B cell (primary cell): ENCODE measurements around the gene SERTAD3. TPM values are rescaled to one million over a fixed set of nuclear protein-coding genes. Genes with fewer than 3 reads are reported as not detected.

ENCODE experiments used
- ATAC-seq: fragments of 200-7000 bp; cut with Tn5 transposase; one replicate; pipeline ENCODE4 v1.10.0; 2021; ENCODE audit warnings: low read depth, mild to moderate bottlenecking, moderate number of reproducible peaks, moderate library complexity
- CTCF ChIA-PET: fragments of 350-600 bp; sonication (Branson Sonifier 250); formaldehyde crosslinking; loops from one replicate; lab custom pipeline; 2021; ENCODE audit warnings: antibody characterized with exemption, inconsistent platforms; lab: Charles Lee
- POLR2A ChIA-PET: fragments of 350-600 bp; sonication (Branson Sonifier 250); formaldehyde crosslinking; loops from one replicate; lab custom pipeline; 2021; ENCODE audit warnings: antibody characterized with exemption; lab: Charles Lee
- DNase-seq: peaks from one replicate; pipeline ENCODE4 v3.0.0; 2013
- H2AFZ ChIP-seq: 2 replicates; pipeline ENCODE4 v1.6.1; 2012; ENCODE audit warnings: mild to moderate bottlenecking, low read depth, low read length; ENCODE audit not compliant: insufficient read depth, poor library complexity, severe bottlenecking
- H3K27ac ChIP-seq, 2 donors: 1 replicate in 1 of 2; 2 replicates in 1 of 2; pipeline ENCODE4 v1.5.1; 2012 to 2013; ENCODE audit warnings: low read length in 2 of 2, mild to moderate bottlenecking in 2 of 2, moderate library complexity in 1 of 2
- H3K27me3 ChIP-seq, 4 experiments: fragments of 200-600 bp in 1 of 4; sonication (generic) in 1 of 4; replicated peaks in 1 of 4; 1 replicate in 2 of 4; 2 replicates in 2 of 4; pipeline versions ENCODE4 v1.6.1 to v1.7.0; 2013 to 2016; ENCODE audit warnings: low read length in 3 of 4, mild to moderate bottlenecking in 2 of 4, mixed read lengths in 1 of 4, moderate library complexity in 1 of 4; ENCODE audit not compliant: insufficient read depth in 4 of 4, control insufficient read depth in 3 of 4; ENCODE audit errors: control extremely low read depth in 1 of 4
- H3K36me3 ChIP-seq, 2 experiments: replicated peaks in 1 of 2; 1 replicate in 1 of 2; 2 replicates in 1 of 2; pipeline versions ENCODE4 v1.6.1 to v1.7.1; 2013; ENCODE audit warnings: low read length in 1 of 2; ENCODE audit not compliant: insufficient read depth in 2 of 2, control insufficient read depth in 1 of 2; ENCODE audit errors: control extremely low read depth in 1 of 2, extremely low read depth in 1 of 2
- H3K4me1 ChIP-seq, 2 donors: fragments of 200-600 bp in 1 of 2; sonication (generic) in 1 of 2; 1 replicate in 1 of 2; 2 replicates in 1 of 2; pipeline versions ENCODE4 v1.5.1 to v1.6.1; 2013 to 2017; ENCODE audit warnings: low read length in 2 of 2; ENCODE audit not compliant: control insufficient read depth in 2 of 2, insufficient read depth in 2 of 2
- H3K4me2 ChIP-seq: replicated peaks from 2 replicates; pipeline ENCODE3; 2012; ENCODE audit warnings: mild to moderate bottlenecking, low read depth, low read length; ENCODE audit not compliant: poor library complexity, severe bottlenecking
- H3K4me3 ChIP-seq, 5 experiments: fragments of 200-600 bp in 1 of 5; sonication (generic) in 1 of 5; 1 replicate in 3 of 5; 2 replicates in 2 of 5; pipeline versions ENCODE4 v1.5.1 to v1.7.0; 2011 to 2016; ENCODE audit warnings: low read length in 4 of 5, mild to moderate bottlenecking in 4 of 5, low read depth in 2 of 5, control low read depth in 1 of 5, moderate library complexity in 1 of 5; ENCODE audit not compliant: insufficient read depth in 1 of 5; ENCODE audit errors: control extremely low read depth in 1 of 5, extremely low read depth in 1 of 5
- H3K79me2 ChIP-seq: fragments of 200-600 bp; sonication (generic); one replicate; pipeline ENCODE4 v1.6.0; 2016; ENCODE audit warnings: low read length; ENCODE audit not compliant: control insufficient read depth, insufficient read depth
- H3K9ac ChIP-seq: fragments of 200-600 bp; sonication (generic); 2 replicates; pipeline ENCODE4 v1.6.1; 2017; ENCODE audit warnings: mild to moderate bottlenecking, low read length, moderate library complexity
- H3K9me3 ChIP-seq, 3 donors: one replicate each; pipeline versions ENCODE4 v1.6.1 to v1.7.1; 2013; ENCODE audit warnings: low read length in 2 of 3; ENCODE audit not compliant: control insufficient read depth in 2 of 3, insufficient read depth in 1 of 3; ENCODE audit errors: control extremely low read depth in 1 of 3
- H4K20me1 ChIP-seq: 2 replicates; pipeline ENCODE4 v1.6.0; 2012; ENCODE audit warnings: mild to moderate bottlenecking, low read length; ENCODE audit not compliant: insufficient read depth, control insufficient read depth, poor library complexity, severe bottlenecking
- H3K27ac Mint-ChIP-seq: one replicate; pipeline ENCODE4 v1.8.0; 2021; ENCODE audit warnings: mixed read lengths
- H3K27me3 Mint-ChIP-seq: one replicate; pipeline ENCODE4 v1.8.0; 2021; ENCODE audit warnings: mixed read lengths
- H3K4me1 Mint-ChIP-seq: one replicate; pipeline ENCODE4 v1.8.0; 2021; ENCODE audit warnings: mixed read lengths
- H3K4me3 Mint-ChIP-seq: one replicate; pipeline ENCODE4 v1.8.0; 2021; ENCODE audit warnings: mixed read lengths
- H3K9me3 Mint-ChIP-seq: one replicate; pipeline ENCODE4 v1.8.0; 2022; ENCODE audit warnings: mixed read lengths; ENCODE audit not compliant: insufficient read depth
- EZH2 ChIP-seq: IDR thresholded peaks from 2 replicates; pipeline ENCODE4 v1.6.1; 2012; ENCODE audit warnings: borderline replicate concordance, low read depth, mild to moderate bottlenecking, moderate library complexity, low read length; ENCODE audit not compliant: insufficient read depth, poor library complexity, severe bottlenecking
- WGBS: methylation state at CpG from one replicate; pipeline ENCODE4 v1.1.5; 2013; ENCODE audit warnings: missing lambda C conversion rate; ENCODE audit not compliant: insufficient coverage; 5-methylcytosine and 5-hydroxymethylcytosine counted together
- intact Hi-C: fragments of 100-400 bp; cut with micrococcal nuclease; formaldehyde crosslinking; loops from one replicate; pipeline ENCODE4 v1.10.0; 2022
- polyA plus RNA-seq: library from polyadenylated mRNA; depleted of rRNA; stranded (reverse); fragments of >200 nt; gene quantifications from 2 replicates; pipeline ENCODE4 v1.2.3, GENCODE V29; 2012
- total RNA-seq, 2 donors: library from RNA; stranded (reverse); fragments of 120-200 nt in 1 of 2; gene quantifications; 1 replicate in 1 of 2; 2 replicates in 1 of 2; pipeline versions ENCODE4 v1.2.3 to v1.2.4, GENCODE V29; 2013 to 2022
- TF ChIP-seq, protein P1 (sequence below): fragments of 200-600 bp; IDR thresholded peaks from one replicate; pipeline ENCODE4 v1.8.0; 2022; ENCODE audit warnings: antibody characterized with exemption, mild to moderate bottlenecking

The SERTAD3 gene
- total and polyA plus RNA-seq, 2 donors (not counting 1 experiment from before 2014, with no cell fraction given), result 41.6 to 43.9 TPM

- H3K9me3 ChIP-seq, result peaks cover 0 to 5% (median 0%) of the 10 kb centered on the region in 3 donors
- no peaks in the 10 kb centered on the region for H3K36me3 ChIP-seq
- H3K9ac ChIP-seq, result no peak overlapping the region
- no peak overlapping the region for H3K27ac ChIP-seq
- ChIA-PET CTCF (interaction anchor here (0.7 kb wide), 2 partner anchors 133 to 190 kb away, joined by 3 read pairs; no protein-coding TSS in a partner anchor), POLR2A (interaction anchor here (0.6 kb wide), 1 partner anchor 840 kb away, joined by 5 read pairs; no protein-coding TSS in a partner anchor)
- Mint-ChIP-seq H3K27ac (no peak overlapping the region), H3K9me3 (no peaks in the 10 kb centered on the region), H3K27me3 (no peaks in the 10 kb centered on the region), H3K4me1 (peaks cover 15% of the 10 kb centered on the region), H3K4me3 (no peak overlapping the region)
- peaks cover 10 to 14% of the 10 kb centered on the region in 2 donors for H3K4me1 ChIP-seq
- H3K4me2 ChIP-seq, result no peak overlapping the region
- no peaks in the 10 kb centered on the region for H3K27me3 ChIP-seq
- no peak overlapping the region for H2AFZ ChIP-seq
- H4K20me1 ChIP-seq, result no peaks in the 10 kb centered on the region
- intact Hi-C loops, result no loop called here
- H3K4me3 ChIP-seq, result no peak overlapping the region
- no peak for DNase-seq
- no peak for ATAC-seq
- H3K79me2 ChIP-seq, result no peaks in the 10 kb centered on the region
- WGBS, result 83% methylated on average over 1 of the region's 3 CpGs
- no peak for TF ChIP-seq EZH2
- TF ChIP-seq, protein P1, sequence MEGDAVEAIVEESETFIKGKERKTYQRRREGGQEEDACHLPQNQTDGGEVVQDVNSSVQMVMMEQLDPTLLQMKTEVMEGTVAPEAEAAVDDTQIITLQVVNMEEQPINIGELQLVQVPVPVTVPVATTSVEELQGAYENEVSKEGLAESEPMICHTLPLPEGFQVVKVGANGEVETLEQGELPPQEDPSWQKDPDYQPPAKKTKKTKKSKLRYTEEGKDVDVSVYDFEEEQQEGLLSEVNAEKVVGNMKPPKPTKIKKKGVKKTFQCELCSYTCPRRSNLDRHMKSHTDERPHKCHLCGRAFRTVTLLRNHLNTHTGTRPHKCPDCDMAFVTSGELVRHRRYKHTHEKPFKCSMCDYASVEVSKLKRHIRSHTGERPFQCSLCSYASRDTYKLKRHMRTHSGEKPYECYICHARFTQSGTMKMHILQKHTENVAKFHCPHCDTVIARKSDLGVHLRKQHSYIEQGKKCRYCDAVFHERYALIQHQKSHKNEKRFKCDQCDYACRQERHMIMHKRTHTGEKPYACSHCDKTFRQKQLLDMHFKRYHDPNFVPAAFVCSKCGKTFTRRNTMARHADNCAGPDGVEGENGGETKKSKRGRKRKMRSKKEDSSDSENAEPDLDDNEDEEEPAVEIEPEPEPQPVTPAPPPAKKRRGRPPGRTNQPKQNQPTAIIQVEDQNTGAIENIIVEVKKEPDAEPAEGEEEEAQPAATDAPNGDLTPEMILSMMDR, result no peak
Measured at GRCh38 chr19:40458597-40458974, 14.5 kb upstream of the SERTAD3 start.

GRCh38 chr19:40457953-40458596 lies 13.9 kb upstream of the SERTAD3 start:
- ChIA-PET CTCF (interaction anchor here (0.7 to 2.0 kb wide), 3 partner anchors 37 to 189 kb away, joined by 3 to 5 read pairs (median 3); no protein-coding TSS in a partner anchor), POLR2A (no interaction called here)
- H3K79me2 ChIP-seq, result no peaks in the 10 kb centered on the region
- H4K20me1 ChIP-seq, result no peaks in the 10 kb centered on the region
- no peak for TF ChIP-seq EZH2
- TF ChIP-seq, protein P1, result no peak
- no peaks in the 10 kb centered on the region for H3K27me3 ChIP-seq
- no peak overlapping the region for H2AFZ ChIP-seq
- no peak overlapping the region for H3K4me3 ChIP-seq
- no peaks in the 10 kb centered on the region for H3K36me3 ChIP-seq
- ATAC-seq (no peak), DNase-seq (no peak)
- Mint-ChIP-seq H3K9me3 (no peaks in the 10 kb centered on the region), H3K4me3 (no peak overlapping the region), H3K27ac (no peak overlapping the region), H3K27me3 (no peaks in the 10 kb centered on the region), H3K4me1 (peaks cover 13% of the 10 kb centered on the region)
- H3K4me1 ChIP-seq, result peaks cover 10 to 14% of the 10 kb centered on the region in 2 donors
- no peak overlapping the region for H3K9ac ChIP-seq
- H3K27ac ChIP-seq, result no peak overlapping the region
- peaks cover 0 to 5% (median 0%) of the 10 kb centered on the region in 3 donors for H3K9me3 ChIP-seq
- intact Hi-C loops, result no loop called here
- no peak overlapping the region for H3K4me2 ChIP-seq
- WGBS, result 93% methylated on average over 15 of the region's 27 CpGs
